Stimulated activated CD4-positive, alpha-beta T cell treated with anti-CD3 and anti-CD28 coated beads, Interleukin-15, amount 100 ng/mL, for 1 hour (primary cell): ENCODE measurements around the gene RHBDL1.

Source experiments
- DNase-seq, 2 donors: peaks; one replicate each; pipeline ENCODE4 v3.0.0-alpha.2; 2020; ENCODE audit warnings: low read depth in 1 of 2, low spot score in 1 of 2

RHBDL1 gene

DNA sequence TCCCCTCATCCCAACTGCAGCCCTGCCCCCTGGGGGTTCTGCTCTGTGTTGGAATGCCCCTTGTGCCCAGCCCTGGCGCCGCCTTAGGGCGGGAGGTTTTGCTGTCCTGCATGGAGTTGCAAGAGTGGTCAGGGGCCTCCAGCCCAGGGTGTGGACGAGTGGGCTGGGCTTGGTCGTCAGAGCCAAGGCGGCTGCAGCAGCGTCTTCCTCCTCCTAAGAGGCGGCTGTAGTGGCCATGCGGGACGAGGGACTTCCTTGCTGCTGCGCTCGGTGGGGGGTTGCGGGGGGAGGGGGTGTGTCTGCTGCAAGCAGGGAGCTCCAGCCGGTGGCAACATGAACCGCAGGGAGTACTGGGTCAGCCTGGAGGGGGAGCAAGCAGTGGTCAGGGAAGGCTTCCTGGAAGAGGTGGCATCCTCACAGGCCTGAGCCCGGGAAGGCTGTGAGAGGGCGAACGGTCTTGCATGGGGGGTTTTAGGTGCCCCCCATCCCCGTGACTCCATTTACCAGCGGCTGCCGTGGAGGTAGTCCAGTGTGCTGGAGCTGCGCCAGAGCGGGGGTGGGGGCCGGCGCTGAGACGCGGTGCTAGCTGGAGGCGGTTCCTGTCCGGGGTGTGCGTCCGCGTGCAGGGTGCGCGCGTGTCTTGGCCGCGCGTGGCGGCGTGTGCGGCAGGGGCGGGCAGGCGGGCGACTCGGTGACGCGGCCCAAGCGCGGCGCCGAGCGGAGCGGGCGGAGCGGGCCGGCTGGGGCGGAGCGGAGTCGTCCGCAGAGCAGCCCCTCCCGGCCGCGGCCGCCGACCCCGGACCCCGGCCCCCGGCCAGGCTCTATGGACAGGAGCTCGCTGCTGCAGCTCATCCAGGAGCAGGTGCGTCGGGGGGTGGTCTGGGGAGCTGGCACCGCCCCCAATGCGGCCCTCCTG lies at the start of gene RHBDL1:
Gene RHBDL1 (plus strand): TSS at position 704 of the 916 bp plus-strand sequence. CDS start 120 bp downstream, at position 824.
- DNase-seq = no peak

DNA sequence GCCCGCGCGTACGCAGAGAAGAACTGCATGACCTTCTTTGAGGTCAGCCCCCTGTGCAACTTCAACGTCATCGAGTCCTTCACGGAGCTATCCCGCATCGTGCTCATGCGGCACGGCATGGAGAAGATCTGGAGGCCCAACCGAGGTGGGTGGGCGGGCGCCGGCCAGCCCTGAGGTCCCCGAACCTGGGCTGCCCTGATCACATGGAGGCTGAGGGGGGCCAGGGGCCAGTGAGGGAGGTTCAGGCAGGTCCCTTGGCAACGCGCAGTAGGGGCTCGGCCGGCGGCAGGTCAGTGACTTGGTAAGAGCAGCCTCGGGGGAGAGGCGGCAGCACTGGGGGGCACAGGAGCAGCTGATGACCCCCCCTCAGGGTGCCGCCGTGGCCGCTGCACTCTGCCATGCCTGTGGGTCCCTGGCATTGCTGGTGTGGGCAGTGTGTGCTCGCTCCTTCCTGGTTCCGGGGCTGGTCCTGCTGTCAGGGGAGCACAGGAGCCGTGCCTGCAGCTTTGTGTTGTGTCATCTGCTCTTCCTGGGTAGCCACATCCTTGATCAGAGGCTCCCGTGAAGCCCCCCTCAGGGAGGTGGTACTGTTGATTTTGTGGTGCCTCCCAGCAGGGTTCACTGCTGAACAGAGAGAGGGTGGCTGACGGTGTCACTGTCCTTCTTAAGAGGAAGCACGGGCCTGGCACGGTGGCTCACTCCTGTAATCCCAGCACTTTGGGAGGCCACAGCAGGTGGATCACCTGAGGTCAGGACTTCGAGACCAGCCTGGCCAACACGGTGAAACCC lies 49.3 kb upstream of the RHBDL1 start:
- no peak for DNase-seq

DNA sequence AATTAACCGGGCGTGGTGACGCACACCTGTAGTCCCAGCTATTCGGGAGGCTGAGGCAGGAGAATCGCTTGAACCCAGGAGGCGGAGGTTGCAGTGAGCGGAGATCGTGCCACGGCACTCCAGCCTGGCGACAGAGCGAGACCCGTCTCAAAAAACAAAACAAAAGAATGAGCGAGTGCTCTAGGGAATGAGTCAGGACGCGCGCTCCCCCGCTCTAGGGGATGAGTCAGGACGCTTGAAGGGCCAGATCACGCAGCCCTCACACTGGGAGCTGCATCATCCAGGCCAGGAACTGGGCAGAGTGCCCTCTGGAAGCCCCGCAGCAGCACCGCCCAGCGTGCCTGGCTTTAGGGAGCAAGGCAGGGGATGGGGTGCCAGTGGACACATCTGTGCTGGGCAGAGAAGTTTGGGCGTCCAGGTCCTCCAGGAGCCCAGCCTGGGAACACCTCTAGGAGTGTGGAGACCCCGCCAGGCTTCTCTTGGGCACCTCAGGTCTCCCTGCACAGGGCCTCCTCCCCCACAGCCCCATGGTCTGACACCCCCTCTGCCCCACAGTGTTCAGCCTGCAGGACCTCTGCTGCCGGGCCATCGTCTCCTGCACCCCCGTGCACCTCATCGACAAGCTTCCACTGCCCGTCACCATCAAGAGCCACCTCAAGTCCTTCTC lies 48.6 kb upstream of the RHBDL1 start:
- DNase-seq = no peak

DNA sequence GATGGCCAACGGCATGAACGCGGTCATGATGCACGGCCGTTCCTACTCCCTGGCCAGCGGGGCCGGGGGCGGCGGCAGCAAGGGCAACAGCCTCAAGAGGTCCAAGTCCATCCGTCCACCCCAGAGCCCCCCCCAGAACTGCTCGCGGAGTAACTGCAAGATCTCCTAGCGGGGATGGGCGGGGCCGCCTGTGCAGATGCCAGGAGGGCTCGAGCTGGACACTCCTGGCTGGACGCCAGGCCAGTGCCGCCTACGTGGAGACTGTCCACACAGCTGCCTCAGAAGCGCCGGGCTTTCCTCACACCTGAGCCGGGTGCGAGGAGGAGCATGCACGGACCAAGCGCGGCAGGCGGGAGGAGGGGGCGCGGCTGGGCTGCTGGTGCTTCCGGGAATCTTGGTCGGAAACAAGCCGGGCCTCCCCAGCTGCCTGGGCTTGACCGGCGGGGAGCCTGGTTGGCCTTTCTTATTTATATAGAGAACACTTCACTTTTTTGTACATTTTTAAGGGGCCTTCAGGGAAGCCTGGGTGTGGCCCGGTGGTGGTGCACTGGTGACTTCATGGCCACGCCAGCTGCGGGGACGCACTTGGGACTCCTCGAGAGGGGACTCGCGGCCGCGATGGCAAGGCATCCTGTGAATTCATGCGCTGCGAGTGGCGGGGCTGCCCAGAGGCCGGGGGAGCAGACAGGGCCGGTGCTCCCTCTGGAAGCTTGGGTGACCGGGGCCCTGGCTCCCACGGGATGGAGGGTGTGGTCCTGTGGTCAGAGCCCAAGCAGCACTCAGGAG lies 47.8 kb upstream of the RHBDL1 start:
- DNase-seq = no peak

DNA sequence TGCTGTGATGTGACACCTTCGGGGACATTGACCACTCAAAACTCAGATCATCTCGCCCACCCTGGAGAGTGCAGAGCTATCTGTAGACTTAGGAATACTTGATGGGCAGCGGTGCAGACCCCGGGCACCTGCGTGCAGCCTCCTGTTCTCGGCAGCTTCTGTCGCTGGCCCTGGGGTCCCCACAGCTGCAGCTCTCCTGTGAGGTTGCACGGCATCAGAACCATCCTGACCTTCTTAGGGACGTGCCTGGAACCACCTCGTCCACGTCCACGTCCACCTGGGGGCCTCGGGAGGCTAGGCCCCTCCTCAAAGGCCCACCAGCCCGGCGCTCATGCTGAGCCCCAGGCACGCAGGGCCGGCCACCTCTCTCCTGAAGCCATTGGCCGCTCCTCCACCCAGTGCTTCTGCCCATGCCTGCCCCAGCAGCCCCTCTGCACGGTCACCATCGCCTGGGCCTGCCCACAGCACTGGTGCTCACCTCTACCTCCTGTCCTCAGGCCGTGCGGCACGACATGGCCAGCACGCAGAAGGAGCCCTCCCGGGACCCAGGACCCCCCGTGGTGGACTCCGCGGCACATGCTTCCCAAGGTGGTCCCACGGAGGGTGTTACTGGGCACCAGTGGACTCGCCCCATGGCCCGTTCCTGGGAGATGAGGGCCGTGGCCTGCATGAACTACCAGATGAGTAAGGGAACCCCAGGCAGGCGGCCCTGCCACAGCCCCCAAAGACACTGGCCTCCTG lies 47.0 kb upstream of the RHBDL1 start:
- DNase-seq = no peak

DNA sequence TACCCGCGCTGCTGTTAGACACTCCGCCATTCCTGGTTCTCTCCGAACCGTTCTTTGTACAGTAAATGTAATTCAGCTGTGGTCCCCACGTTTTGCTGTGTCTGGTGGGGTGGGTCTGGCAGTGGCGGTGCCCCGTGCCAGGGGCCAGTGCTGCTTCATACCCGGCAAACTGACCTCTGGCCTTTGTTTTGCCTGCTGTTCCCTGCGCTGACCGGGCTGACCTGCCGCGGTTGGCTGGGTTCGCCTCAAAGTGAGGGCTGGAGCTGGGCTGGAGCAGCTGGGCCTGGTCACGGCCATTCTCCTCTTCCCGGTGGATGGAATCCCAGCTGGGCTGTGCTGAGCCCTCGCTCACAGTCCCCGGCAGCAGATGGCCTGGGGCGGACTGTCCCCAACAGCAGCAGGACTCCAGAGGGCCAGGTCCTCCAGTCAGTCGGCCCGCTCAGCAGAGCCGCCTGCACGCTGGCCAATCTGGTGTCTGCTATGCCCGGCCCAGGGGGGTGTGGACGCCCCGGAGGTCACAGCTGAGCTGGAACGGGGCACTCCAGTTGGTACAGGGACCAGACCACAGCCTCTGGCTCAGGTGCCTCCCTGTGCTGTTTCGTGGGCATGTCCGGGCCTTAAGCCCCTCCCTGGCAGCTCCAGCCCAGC lies 46.2 kb upstream of the RHBDL1 start:
- no peak for DNase-seq

DNA sequence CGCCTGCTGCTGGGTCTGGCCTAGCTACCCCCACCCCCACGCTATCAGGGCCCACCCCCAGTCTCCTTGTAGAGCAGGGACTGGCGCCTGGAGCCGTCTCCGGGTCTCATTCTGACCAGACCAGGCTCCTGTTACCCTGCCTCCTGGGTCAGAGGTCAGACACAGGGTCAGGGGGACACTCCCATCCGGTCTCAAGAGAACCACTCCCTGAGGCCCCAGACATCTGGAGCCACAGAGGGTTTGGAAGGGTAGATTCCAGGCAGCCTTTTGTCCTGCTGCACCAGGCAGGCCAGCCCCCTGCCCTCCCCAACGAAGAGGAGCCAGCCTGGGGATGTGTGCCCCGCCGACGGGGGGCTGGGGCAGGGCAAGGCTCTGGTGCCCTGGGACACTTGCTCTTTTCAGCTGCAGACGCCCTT lies 45.6 kb upstream of the RHBDL1 start:
- DNase-seq = no peak

DNA sequence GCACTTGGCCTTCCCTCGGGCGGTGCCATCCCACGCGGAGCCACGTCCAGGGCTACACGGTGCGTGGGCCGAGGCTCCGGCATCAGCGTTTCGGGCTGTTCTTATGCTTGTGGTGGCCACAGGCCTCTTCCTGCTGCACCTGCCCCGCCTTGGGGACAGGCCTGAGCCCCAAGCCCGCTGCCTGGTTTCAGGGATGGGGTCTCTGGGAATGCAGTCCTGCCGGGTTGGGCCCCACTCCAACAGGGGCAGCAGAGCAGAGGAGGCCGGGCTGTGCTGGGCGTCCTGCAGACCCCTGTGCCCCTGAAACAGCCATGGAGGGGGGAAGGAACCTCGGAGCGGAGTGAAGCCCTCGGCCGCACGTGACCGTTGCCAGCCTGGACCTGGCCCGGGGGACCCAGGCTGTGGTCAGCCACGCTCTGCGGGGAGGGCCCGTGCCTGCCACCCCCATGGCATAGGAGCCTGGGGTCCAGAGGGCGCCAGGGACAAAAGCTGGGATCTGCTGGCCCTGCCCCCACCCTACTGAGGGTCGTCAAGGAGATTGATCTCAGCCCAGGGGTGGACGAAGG lies 45.1 kb upstream of the RHBDL1 start:
- no peak for DNase-seq

DNA sequence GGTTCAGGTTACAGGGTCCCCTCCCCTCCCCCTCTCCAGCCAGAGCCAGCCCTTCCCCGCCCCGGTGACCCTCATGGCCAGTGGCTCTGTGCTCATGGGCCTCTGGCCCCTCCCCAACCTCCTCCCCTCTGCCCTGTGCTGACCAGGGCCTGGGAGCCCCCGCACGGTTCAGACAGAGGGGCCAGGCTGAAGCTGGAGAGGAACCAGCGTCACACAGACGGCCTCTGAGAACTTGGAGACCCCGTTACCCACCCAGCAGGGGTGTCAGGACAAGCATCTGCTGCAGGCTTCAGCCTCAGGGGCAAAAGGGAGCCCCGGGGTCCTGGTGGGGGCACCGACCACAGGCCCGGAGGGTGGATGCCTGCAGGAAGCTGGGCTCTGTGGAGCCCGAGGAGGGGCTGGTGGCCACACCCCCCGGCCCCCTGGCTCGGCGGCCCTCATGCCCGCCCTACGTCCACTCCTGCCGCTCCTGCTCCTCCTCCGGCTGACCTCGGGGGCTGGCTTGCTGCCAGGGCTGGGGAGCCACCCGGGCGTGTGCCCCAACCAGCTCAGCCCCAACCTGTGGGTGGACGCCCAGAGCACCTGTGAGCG lies 44.6 kb upstream of the RHBDL1 start, which contains the start of gene WFIKKN1:
Gene WFIKKN1 (plus strand): TSS at position 171 of the 591 bp plus-strand sequence. CDS start 269 bp downstream, at position 440.
- no peak for DNase-seq

DNA sequence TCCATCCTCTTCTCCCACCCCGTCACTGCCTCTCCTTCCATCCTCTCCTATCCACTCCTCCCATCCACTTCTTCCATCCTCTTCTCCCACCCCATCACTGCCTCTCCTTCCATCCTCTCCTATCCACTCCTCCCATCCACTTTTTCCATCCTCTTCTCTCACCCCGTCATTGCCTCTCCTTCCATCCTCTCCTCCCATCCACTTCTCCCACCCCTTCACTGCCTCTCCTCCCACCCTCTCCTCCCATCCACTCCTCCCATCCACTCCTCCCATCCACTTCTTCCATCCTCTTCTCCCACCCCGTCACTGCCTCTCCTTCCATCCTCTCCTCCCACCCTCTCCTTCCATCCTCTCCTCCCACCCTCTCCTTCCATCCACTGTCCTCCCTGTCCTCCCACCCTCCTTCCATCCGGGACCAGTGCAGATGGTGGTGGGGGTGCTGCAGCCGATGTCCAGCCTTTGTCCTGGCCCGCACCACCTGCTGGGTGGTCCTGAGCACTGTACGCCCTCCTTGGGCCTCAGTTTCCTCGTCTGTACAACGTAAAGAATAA lies 43.6 kb upstream of the RHBDL1 start:
- no peak for DNase-seq

DNA sequence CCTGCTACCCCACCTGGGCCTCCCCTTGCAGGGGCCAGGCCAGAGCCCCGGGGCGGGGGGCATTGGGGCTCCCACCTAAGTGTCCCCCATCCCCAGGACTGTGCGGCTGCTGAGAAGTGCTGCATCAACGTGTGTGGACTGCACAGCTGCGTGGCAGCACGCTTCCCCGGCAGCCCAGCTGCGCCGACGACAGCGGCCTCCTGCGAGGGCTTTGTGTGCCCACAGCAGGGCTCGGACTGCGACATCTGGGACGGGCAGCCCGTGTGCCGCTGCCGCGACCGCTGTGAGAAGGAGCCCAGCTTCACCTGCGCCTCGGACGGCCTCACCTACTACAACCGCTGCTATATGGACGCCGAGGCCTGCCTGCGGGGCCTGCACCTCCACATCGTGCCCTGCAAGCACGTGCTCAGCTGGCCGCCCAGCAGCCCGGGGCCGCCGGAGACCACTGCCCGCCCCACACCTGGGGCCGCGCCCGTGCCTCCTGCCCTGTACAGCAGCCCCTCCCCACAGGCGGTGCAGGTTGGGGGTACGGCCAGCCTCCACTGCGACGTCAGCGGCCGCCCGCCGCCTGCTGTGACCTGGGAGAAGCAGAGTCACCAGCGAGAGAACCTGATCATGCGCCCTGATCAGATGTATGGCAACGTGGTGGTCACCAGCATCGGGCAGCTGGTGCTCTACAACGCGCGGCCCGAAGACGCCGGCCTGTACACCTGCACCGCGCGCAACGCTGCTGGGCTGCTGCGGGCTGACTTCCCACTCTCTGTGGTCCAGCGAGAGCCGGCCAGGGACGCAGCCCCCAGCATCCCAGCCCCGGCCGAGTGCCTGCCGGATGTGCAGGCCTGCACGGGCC lies 42.8 kb upstream of the RHBDL1 start:
- DNase-seq = no peak

DNA sequence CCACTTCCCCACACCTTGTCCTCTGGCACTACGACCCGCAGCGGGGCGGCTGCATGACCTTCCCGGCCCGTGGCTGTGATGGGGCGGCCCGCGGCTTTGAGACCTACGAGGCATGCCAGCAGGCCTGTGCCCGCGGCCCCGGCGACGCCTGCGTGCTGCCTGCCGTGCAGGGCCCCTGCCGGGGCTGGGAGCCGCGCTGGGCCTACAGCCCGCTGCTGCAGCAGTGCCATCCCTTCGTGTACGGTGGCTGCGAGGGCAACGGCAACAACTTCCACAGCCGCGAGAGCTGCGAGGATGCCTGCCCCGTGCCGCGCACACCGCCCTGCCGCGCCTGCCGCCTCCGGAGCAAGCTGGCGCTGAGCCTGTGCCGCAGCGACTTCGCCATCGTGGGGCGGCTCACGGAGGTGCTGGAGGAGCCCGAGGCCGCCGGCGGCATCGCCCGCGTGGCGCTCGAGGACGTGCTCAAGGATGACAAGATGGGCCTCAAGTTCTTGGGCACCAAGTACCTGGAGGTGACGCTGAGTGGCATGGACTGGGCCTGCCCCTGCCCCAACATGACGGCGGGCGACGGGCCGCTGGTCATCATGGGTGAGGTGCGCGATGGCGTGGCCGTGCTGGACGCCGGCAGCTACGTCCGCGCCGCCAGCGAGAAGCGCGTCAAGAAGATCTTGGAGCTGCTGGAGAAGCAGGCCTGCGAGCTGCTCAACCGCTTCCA lies 42.0 kb upstream of the RHBDL1 start:
- DNase-seq = no peak

DNA sequence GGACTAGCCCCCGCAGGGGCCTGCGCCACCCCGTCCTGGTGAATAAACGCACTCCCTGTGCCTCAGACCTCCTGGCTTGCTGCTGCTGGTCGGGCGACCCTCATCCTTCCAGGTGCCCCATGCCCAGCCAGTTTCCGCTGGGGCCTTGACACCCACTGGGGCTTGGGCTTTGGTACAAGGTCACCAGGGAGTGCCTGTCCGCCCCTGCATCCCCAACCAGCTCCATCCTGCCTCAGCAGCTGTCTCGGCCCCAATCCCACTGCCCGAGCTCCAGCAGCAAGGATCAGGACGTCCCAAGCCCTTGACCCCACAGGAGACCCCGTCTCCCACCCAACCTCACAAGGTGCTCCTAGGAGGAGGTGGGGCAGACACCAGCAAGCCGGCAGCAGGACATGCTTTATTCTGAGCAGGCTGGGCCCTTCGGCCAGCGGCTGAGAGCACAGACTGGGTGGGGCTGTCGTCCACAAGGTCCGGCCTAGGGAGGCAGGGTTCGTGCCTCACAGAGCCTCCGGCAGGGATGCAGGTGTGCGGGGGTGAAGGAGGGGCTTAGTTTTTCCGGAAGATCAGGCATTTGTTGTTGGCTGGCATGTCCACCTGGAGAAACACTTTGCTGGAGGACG lies 41.3 kb upstream of the RHBDL1 start:
- DNase-seq = no peak

DNA sequence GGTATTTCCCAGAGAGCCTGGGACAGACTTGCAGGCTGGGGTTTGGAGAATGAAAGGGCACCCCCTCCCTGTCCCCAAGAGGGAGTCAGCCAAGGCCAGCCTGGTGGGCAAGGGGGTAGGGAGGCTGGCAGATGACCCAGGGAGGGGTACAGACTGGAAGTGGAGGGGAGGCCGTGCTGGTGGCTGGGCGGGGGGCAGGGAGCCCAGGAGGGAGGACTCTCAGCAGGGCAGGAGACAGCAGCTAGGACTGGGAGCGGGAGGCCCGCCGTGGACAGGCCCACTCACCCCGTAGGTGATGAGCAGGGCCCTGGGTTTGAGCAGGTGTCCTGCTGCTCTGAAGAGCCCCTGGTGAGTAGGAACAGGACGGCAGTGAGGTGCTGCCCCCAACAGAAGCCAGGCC lies 40.5 kb upstream of the RHBDL1 start:
- DNase-seq = no peak

DNA sequence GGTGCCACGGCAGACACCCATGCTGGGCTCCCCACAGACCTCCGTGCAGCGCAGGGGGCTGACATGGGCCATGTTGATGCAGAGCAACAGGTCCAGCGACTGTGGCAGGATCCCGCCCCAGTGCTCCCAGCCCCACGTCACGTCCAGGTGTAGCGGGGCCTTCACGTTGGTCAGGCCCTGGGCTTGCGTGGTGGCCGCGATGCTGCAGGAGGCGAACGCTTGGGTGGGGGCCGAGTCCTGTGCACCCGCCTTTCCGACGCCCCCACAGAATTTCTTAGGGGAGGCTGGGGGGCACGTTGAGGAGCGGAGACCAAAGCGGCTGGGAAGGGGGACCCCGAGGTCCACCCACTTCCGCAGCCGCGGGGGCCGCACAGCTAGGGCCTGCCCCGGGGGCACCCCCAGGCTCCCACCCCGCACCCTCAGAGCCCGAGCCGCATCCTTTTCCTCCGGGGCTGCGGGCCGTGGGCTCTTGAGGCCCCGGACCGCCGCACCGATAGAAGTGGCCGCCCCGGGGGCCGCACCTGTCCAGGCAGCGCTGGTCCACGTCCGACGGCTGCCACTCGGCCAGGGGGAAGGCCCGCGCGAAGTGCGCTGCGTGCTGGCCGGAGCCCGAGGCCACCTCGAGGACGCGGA lies 39.8 kb upstream of the RHBDL1 start:
- no peak for DNase-seq
